GM19193 (cell line): ENCODE measurements around the gene CDK3.

Experiments used
- POLR2A ChIP-seq: IDR thresholded peaks from 4 replicates; pipeline ENCODE4 v1.6.1; 2011; ENCODE audit not compliant: insufficient read depth, insufficient read length; ENCODE audit errors: extremely low read depth

Gene CDK3

GRCh38 chr17:75981019-75981615 is 19.5 kb upstream of the CDK3 start:
- no peak for TF ChIP-seq POLR2A

GRCh38 chr17:75983501-75984181 is 17.0 kb upstream of the CDK3 start:
- no peak for TF ChIP-seq POLR2A

GRCh38 chr17:75985986-75986385 is 14.7 kb upstream of the CDK3 start:
- TF ChIP-seq POLR2A, result no peak

- no peak for TF ChIP-seq POLR2A
Observed at GRCh38 chr17:75987041-75987440, 13.6 kb upstream of the CDK3 start.

- no peak for TF ChIP-seq POLR2A
Observed at GRCh38 chr17:75991396-75991795, 9.3 kb upstream of the CDK3 start.

GRCh38 chr17:75994802-75995370 is 5.8 kb upstream of the CDK3 start:
- no peak for TF ChIP-seq POLR2A

GRCh38 chr17:75995385-75995925 is 5.2 kb upstream of the CDK3 start:
- no peak for TF ChIP-seq POLR2A

- no peak for TF ChIP-seq POLR2A
Observed at GRCh38 chr17:75996665-75997590, 3.7 kb upstream of the CDK3 start.

- TF ChIP-seq POLR2A, result no peak
Observed at GRCh38 chr17:75998327-75998795, 2.3 kb upstream of the CDK3 start.

- no peak for TF ChIP-seq POLR2A
Observed at GRCh38 chr17:76000016-76000754, 470 bp upstream of the CDK3 start.

- no peak for TF ChIP-seq POLR2A
Observed at GRCh38 chr17:76002100-76002499, 1.4 kb downstream of the CDK3 start.

- TF ChIP-seq POLR2A, result no peak
Observed at GRCh38 chr17:76003915-76004314, 3.3 kb downstream of the CDK3 start.

GRCh38 chr17:76004750-76005262 is 4.2 kb downstream of the CDK3 start:
- no peak for TF ChIP-seq POLR2A
